Ramos (cell line): ENCODE results near the gene MAST3.

ENCODE experiments used
- in situ Hi-C: fragments of 300-500 bp; cut with MboI; formaldehyde crosslinking; loops from one replicate; pipeline ENCODE4 v1.14.3; 2022; ENCODE audit warnings: low sequenced_read_pairs; ENCODE audit not compliant: unreplicated experiment

MAST3 gene

DNA sequence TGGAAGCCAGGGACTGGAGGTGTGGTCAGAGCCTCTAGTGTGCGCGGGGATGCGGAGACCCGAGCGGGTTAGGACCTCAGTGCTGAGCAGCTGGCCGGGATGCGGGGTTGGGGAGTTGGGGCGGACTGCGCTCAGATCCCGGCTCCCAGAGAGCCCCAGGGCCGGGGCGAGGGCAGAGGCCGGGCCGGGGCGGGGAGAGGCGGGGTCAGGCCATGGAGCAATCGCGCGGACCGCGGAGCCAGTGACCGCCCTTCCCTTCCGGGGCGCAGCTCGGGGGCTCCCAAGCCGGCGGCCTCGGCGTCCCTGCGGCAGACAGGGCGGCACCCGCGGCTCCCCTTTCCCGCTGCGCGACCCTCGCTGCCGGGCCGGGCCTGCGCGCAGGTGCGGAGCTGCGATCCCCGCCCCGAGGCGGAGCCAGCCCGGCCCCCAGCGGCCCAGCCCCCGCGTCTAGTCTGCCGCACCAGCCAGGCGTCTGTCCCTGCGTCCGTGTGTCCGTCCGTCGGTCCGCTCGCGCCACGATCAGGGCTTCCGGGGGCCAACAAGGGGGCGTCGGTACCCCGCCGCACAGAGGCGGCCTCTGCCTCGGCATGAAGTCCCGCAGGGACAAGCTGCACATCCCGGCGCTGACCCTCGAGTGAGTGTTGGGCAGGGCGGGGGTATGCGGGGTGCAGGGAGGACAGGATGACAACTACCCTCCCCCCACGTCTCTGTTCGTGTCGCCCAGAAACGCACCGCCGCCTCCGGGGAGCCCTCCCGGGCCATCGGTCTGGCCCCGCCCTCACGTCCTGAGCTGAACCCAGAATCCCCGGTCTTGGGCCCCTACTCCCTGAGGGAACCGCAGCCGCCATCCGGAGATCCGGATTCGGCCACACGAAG lies 12.4 kb downstream of the MAST3 start:
- in situ Hi-C loops = no loop called here

GRCh38 chr19:18110609-18111232 lies 13.1 kb downstream of the MAST3 start:
- in situ Hi-C loops = no loop called here

GRCh38 chr19:18112989-18113478 lies 15.5 kb downstream of the MAST3 start:
- in situ Hi-C loops = no loop called here

- in situ Hi-C loops = no loop called here
These were observed 16.2 kb downstream of the MAST3 start for GRCh38 chr19:18113827-18114226.

- in situ Hi-C loops = no loop called here
These were observed 16.9 kb downstream of the MAST3 start for GRCh38 chr19:18114483-18114882.

DNA sequence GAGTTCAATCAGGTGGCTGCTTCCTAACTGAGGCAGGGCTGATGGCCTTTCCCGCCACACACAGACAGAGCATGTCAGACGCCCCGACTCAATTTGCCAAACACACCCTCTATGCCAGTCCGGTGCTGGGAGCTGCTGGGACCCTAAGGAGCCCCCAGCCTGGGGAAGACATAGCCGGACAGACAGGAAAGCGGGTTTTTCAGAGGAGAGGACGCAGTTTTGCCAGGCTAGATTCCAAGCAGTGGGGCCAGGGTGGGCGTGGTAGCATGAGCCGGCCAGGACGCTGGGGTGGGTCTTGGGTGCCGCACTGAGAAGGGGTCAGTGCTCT lies 19.8 kb downstream of the MAST3 start:
- in situ Hi-C loops = no loop called here

- in situ Hi-C loops = no loop called here
These were observed 20.3 kb downstream of the MAST3 start for GRCh38 chr19:18117692-18118378.

GRCh38 chr19:18118420-18119012 lies 20.9 kb downstream of the MAST3 start:
- in situ Hi-C loops = no loop called here

DNA sequence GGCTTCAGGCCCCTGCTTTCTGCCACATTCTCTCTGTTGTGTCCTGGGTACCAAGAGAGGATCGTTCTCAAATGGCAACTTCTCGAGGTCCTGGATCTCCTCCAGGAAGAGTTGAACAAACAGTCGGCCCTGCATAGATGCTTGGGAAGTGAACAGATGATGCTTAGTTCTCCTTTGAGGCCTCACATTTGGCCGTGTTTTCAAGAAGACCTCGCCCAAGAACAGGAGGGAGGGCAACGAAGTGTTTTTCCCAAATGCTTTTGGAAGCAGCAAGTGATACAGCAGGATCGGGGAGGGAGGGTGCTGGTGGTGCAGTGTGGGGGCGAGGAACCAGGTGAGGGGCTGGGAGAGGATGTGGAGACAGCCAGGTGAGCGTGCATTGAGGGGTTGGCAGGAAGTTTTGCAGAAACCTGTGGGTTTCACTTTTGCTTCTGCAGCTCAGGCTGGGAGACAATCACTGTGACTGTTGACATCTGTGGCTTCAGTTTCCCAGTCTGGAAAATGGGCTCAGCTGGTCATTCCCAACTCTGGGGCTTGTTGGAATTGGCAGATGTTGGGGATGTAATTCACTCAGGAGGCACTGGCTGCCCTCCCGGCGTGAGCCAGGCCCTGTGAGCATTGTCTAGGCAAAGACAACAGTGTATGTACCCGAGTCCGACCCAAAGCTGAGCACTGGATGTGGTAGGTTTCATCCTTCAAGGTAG lies 21.6 kb downstream of the MAST3 start:
- in situ Hi-C loops = no loop called here

DNA sequence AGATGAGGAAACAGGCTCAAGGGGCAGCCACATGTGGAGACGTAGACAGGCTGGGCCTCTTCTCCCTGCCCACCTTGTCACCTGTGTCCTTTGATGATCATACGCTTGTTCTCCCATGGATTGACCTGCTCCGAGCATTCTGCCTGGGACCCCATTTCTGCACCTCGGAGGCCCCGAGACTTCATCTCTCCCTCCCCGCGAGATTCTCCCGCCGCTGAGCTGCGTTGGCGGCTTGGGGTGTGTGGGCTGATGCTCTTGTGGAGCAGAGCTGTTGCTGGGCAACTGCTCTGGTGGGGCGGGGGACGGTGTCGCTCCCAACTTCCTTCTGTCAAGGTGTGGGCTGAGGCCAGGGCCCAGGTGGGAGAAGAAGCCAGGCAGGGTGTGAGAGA lies 22.1 kb downstream of the MAST3 start:
- in situ Hi-C loops = no loop called here

DNA sequence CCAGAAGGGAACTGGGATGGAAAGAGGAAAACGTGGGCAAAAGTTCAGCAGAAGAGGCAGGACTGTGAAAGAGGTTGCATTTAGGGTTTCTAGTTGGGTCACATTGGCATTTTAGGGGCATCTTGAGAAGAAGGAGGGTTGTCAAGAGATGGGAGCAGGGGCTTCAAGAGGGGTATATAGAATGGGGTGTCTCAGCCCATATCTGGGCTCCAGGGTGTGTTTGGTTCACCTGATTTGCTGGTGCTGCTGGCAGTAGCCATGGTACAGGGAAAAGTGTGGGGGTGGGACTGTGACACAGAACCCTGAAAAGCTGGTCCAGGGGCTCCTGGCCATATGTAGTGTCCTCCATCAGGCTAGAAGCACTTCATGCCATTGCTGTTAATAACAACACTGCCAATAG lies 22.5 kb downstream of the MAST3 start:
- in situ Hi-C loops = no loop called here

DNA sequence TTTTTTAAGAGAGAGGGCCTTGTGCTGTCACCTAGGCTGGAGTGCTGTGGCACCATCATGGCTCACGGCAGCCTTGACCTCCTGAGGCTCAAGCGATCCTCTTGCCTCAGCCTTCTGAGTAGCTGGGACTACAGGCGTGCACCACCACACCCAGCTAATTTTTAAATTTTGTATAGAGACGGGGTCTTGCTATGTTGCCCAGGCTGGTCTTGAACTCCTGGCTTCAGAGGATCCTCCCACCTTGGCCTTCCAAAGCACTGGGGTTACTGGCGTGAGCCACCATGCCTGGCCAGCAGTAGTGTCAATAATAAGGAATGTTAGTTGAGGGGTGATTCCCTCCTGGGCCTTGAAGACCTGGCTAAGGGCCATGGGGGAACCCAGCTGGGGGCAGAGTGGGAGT lies 23.6 kb downstream of the MAST3 start:
- in situ Hi-C loops = no loop called here

GRCh38 chr19:18122424-18122823 lies 24.8 kb downstream of the MAST3 start:
- in situ Hi-C loops = no loop called here

- in situ Hi-C loops = no loop called here
These were observed 25.6 kb downstream of the MAST3 start for GRCh38 chr19:18122860-18123795.

GRCh38 chr19:18123819-18124218 lies 26.2 kb downstream of the MAST3 start:
- in situ Hi-C loops = no loop called here

- in situ Hi-C loops = no loop called here
These were observed 28.5 kb downstream of the MAST3 start for GRCh38 chr19:18126097-18126496.

GRCh38 chr19:18128044-18128443 lies 30.5 kb downstream of the MAST3 start:
- in situ Hi-C loops = no loop called here

DNA sequence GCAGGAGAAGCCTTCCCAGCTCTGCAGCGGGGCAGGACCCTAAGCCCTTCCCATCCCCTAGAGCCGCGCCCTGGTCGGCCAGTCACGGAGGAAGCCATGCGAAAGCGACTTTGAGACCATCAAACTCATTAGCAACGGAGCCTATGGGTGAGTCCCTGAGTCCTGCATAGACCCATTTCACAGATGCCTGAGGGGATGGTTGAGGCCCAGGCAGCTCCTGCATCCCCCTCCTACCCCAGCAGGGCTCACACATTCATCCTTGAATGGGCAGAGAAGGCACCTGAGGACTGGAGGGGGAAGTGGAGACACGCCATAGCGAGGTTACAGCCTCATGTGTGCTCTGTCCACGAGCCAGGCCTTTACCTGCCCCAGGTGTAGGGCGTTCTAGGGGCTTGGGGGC lies 31.2 kb downstream of the MAST3 start:
- in situ Hi-C loops = no loop called here

GRCh38 chr19:18130523-18131242 lies 33.1 kb downstream of the MAST3 start:
- in situ Hi-C loops = no loop called here
